Measurements from ENCODE around the gene TMC6.

TMC6 gene

GRCh38 chr17:78131172-78132083 lies 2.9 kb upstream of the TMC6 start:
- Histone ChIP-seq H3K27ac (ENCODE audit: low read length) (no peak overlapping the region), H3K27me3 (ENCODE audit: low read depth, low read length) (no peaks in the 10 kb centered on the region), H3K36me3 (ENCODE audit: control insufficient read depth in 1 of 2, insufficient read depth in 2 of 2, low read length in 2 of 2) (no peaks in the 10 kb centered on the region), H3K9me3 (ENCODE audit: control insufficient read depth in 1 of 2, low read length in 2 of 2) (no peaks in the 10 kb centered on the region), H3K4me3 (ENCODE audit: low read depth in 1 of 2, low read length in 2 of 2) (peak overlapping the region; percentile 26 to 49), H3K4me1 (ENCODE audit: control insufficient read depth in 1 of 2, insufficient read depth in 2 of 2, low read length in 2 of 2) (peaks cover 10 to 54% of the 10 kb centered on the region in 2 donors)

GRCh38 chr17:78130437-78131101 lies 2.0 kb upstream of the TMC6 start, which contains the start of gene TMC8:
Gene TMC8 (plus strand): TSS chr17:78130771. CDS start chr17:78131589, 818 bp downstream.
- H3K4me1 ChIP-seq (ENCODE audit: control insufficient read depth in 1 of 2, insufficient read depth in 2 of 2, low read length in 2 of 2) = peaks cover 10 to 62% of the 10 kb centered on the region in 2 donors
- H3K36me3 ChIP-seq (ENCODE audit: control insufficient read depth in 1 of 2, insufficient read depth in 2 of 2, low read length in 2 of 2) = no peaks in the 10 kb centered on the region
- no peaks in the 10 kb centered on the region for H3K27me3 ChIP-seq (ENCODE audit: low read depth, low read length)
- peak within 1 kb of the TSS; percentile 26 to 49 for H3K4me3 ChIP-seq (ENCODE audit: low read depth in 1 of 2, low read length in 2 of 2)
- peak within 1 kb of the TSS; percentile 31 for H3K27ac ChIP-seq (ENCODE audit: low read length)
- H3K9me3 ChIP-seq (ENCODE audit: control insufficient read depth in 1 of 2, low read length in 2 of 2) = no peaks in the 10 kb centered on the region

- Histone ChIP-seq H3K27ac (ENCODE audit: low read length) (no peak overlapping the region), H3K27me3 (ENCODE audit: low read depth, low read length) (no peaks in the 10 kb centered on the region), H3K9me3 (ENCODE audit: control insufficient read depth in 1 of 2, low read length in 2 of 2) (no peaks in the 10 kb centered on the region), H3K36me3 (ENCODE audit: control insufficient read depth in 1 of 2, insufficient read depth in 2 of 2, low read length in 2 of 2) (no peaks in the 10 kb centered on the region), H3K4me3 (ENCODE audit: low read depth in 1 of 2, low read length in 2 of 2) (no peak overlapping the region), H3K4me1 (ENCODE audit: control insufficient read depth in 1 of 2, insufficient read depth in 2 of 2, low read length in 2 of 2) (peaks cover 10 to 67% of the 10 kb centered on the region in 2 donors)
These were observed 1.5 kb upstream of the TMC6 start for GRCh38 chr17:78130090-78130436.

GRCh38 chr17:78129351-78130089 lies 965 bp upstream of the TMC6 start:
- Histone ChIP-seq H3K4me3 (ENCODE audit: low read depth in 1 of 2, low read length in 2 of 2) (peak overlapping the region; percentile 16 to 77), H3K36me3 (ENCODE audit: control insufficient read depth in 1 of 2, insufficient read depth in 2 of 2, low read length in 2 of 2) (no peaks in the 10 kb centered on the region), H3K27me3 (ENCODE audit: low read depth, low read length) (no peaks in the 10 kb centered on the region), H3K4me1 (ENCODE audit: control insufficient read depth in 1 of 2, insufficient read depth in 2 of 2, low read length in 2 of 2) (peaks cover 10 to 72% of the 10 kb centered on the region in 2 donors), H3K27ac (ENCODE audit: low read length) (peak overlapping the region; percentile 31), H3K9me3 (ENCODE audit: control insufficient read depth in 1 of 2, low read length in 2 of 2) (no peaks in the 10 kb centered on the region)

- Histone ChIP-seq H3K27me3 (ENCODE audit: low read depth, low read length) (no peaks in the 10 kb centered on the region), H3K4me3 (ENCODE audit: low read depth in 1 of 2, low read length in 2 of 2) (peak overlapping the region; percentile 46 to 77), H3K27ac (ENCODE audit: low read length) (peak overlapping the region; percentile 39), H3K36me3 (ENCODE audit: control insufficient read depth in 1 of 2, insufficient read depth in 2 of 2, low read length in 2 of 2) (peaks cover 0 to 3% of the 10 kb centered on the region in 2 donors), H3K4me1 (ENCODE audit: control insufficient read depth in 1 of 2, insufficient read depth in 2 of 2, low read length in 2 of 2) (peaks cover 10 to 72% of the 10 kb centered on the region in 2 donors), H3K9me3 (ENCODE audit: control insufficient read depth in 1 of 2, low read length in 2 of 2) (no peaks in the 10 kb centered on the region)
These were observed 536 bp downstream of the TMC6 start for GRCh38 chr17:78127888-78128550.

GRCh38 chr17:78127239-78127887 lies 1.2 kb downstream of the TMC6 start:
- Histone ChIP-seq H3K4me1 (ENCODE audit: control insufficient read depth in 1 of 2, insufficient read depth in 2 of 2, low read length in 2 of 2) (peaks cover 10 to 69% of the 10 kb centered on the region in 2 donors), H3K9me3 (ENCODE audit: control insufficient read depth in 1 of 2, low read length in 2 of 2) (no peaks in the 10 kb centered on the region), H3K27me3 (ENCODE audit: low read depth, low read length) (no peaks in the 10 kb centered on the region), H3K36me3 (ENCODE audit: control insufficient read depth in 1 of 2, insufficient read depth in 2 of 2, low read length in 2 of 2) (peaks cover 0 to 3% of the 10 kb centered on the region in 2 donors), H3K4me3 (ENCODE audit: low read depth in 1 of 2, low read length in 2 of 2) (peak overlapping the region; percentile 46 to 77), H3K27ac (ENCODE audit: low read length) (peak overlapping the region; percentile 39)

- Histone ChIP-seq H3K4me3 (ENCODE audit: low read depth in 1 of 2, low read length in 2 of 2) (peak overlapping the region; percentile 46 to 77), H3K36me3 (ENCODE audit: control insufficient read depth in 1 of 2, insufficient read depth in 2 of 2, low read length in 2 of 2) (peaks cover 0 to 3% of the 10 kb centered on the region in 2 donors), H3K27ac (ENCODE audit: low read length) (no peak overlapping the region), H3K4me1 (ENCODE audit: control insufficient read depth in 1 of 2, insufficient read depth in 2 of 2, low read length in 2 of 2) (peaks cover 10 to 64% of the 10 kb centered on the region in 2 donors), H3K9me3 (ENCODE audit: control insufficient read depth in 1 of 2, low read length in 2 of 2) (no peaks in the 10 kb centered on the region), H3K27me3 (ENCODE audit: low read depth, low read length) (no peaks in the 10 kb centered on the region)
These were observed 1.7 kb downstream of the TMC6 start for GRCh38 chr17:78126895-78127238.

GRCh38 chr17:78125976-78126894 lies 2.3 kb downstream of the TMC6 start:
- Histone ChIP-seq H3K9me3 (ENCODE audit: control insufficient read depth in 1 of 2, low read length in 2 of 2) (no peaks in the 10 kb centered on the region), H3K4me1 (ENCODE audit: control insufficient read depth in 1 of 2, insufficient read depth in 2 of 2, low read length in 2 of 2) (peaks cover 10 to 58% of the 10 kb centered on the region in 2 donors), H3K27me3 (ENCODE audit: low read depth, low read length) (no peaks in the 10 kb centered on the region), H3K36me3 (ENCODE audit: control insufficient read depth in 1 of 2, insufficient read depth in 2 of 2, low read length in 2 of 2) (peaks cover 0 to 3% of the 10 kb centered on the region in 2 donors), H3K27ac (ENCODE audit: low read length) (no peak overlapping the region), H3K4me3 (ENCODE audit: low read depth in 1 of 2, low read length in 2 of 2) (no peak overlapping the region)

GRCh38 chr17:78125138-78125913 lies 3.2 kb downstream of the TMC6 start:
- peaks cover 0 to 3% of the 10 kb centered on the region in 2 donors for H3K36me3 ChIP-seq (ENCODE audit: control insufficient read depth in 1 of 2, insufficient read depth in 2 of 2, low read length in 2 of 2)
- no peak overlapping the region for H3K4me3 ChIP-seq (ENCODE audit: low read depth in 1 of 2, low read length in 2 of 2)
- peaks cover 10 to 53% of the 10 kb centered on the region in 2 donors for H3K4me1 ChIP-seq (ENCODE audit: control insufficient read depth in 1 of 2, insufficient read depth in 2 of 2, low read length in 2 of 2)
- H3K27ac ChIP-seq (ENCODE audit: low read length) = no peak overlapping the region
- H3K9me3 ChIP-seq (ENCODE audit: control insufficient read depth in 1 of 2, low read length in 2 of 2) = no peaks in the 10 kb centered on the region
- no peaks in the 10 kb centered on the region for H3K27me3 ChIP-seq (ENCODE audit: low read depth, low read length)
